ENCODE data around the gene FOLH1.
"Not testable (repeated sequence)": the region's sequence is repeated elsewhere in the genome, so short reads cannot be mapped to it uniquely, and the experiment has no call there.

Gene FOLH1

DNA sequence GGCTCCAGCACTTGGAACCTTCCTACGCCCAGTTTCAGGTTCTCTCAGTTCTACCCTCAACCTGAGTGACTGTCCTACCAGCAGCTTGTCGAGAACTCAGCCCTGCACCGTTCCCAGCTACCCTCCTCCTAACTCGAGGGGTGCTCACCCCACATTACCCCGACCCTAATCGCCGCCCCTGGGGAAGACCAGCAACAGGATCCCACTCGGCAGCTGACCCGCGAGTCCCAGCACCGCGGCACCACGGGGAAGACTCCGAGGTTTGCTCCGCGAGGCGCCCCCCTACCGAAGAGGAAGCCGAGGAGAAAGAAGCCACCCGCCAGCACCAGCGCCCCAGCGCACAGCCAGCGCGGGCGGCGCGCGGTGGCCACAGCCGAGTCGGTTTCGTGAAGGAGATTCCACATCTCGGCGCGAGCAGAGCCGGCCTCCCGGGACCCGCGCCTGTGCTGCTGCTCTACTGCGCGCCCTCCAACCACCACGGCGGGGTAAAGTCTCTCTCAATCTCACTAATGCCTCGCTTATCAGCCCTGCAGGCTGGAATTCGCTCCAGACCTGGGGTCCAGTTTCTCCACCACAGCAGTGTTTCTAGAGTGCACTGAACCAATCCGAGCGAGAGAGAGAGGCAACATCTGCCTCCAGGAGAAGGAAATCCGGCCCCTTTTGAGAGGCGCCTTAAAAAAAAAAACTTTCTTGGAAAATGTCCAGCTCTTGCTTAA lies at the start of gene FOLH1:
Gene FOLH1, minus strand, starts transcription at position 597 of the 716 bp plus-strand sequence. Its CDS starts 193 bp downstream, at position 404.
- no peak for DNase-seq (ENCODE audit: low read depth in 3 of 3, low spot score in 1 of 3)

GRCh38 chr11:49255148-49255547 lies 46.7 kb upstream of the FOLH1 start:
- not testable (repeated sequence) for DNase-seq (ENCODE audit: low read depth in 3 of 3, low spot score in 1 of 3)

GRCh38 chr11:49251212-49251611 lies 42.8 kb upstream of the FOLH1 start:
- not testable (repeated sequence) for DNase-seq (ENCODE audit: low read depth in 3 of 3, low spot score in 1 of 3)

- DNase-seq (ENCODE audit: low read depth in 3 of 3, low spot score in 1 of 3), result not testable (repeated sequence)
These were observed 42.2 kb upstream of the FOLH1 start for GRCh38 chr11:49250398-49251115.

- not testable (repeated sequence) for DNase-seq (ENCODE audit: low read depth in 3 of 3, low spot score in 1 of 3)
These were observed 41.0 kb upstream of the FOLH1 start for GRCh38 chr11:49249363-49249762.

DNA sequence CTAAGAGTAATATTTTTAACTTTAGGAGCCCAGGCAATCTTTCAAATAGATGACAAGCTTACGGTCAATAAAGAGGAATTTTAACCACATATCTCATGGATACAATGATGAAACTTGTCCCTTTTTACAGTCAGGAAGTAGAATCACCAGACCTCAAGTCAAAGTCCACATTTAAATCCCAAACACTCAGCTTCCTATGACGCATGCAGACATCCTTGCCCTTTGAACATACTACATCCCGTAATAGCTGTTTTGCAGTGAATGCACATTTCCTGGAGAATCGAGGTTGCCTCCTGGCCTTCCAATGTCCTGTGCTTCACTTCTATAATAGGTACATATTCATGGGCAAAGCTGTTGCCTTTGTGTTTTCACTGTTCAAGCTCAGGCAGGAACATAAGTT lies 25.3 kb upstream of the FOLH1 start:
- not testable (repeated sequence) for DNase-seq (ENCODE audit: low read depth in 3 of 3, low spot score in 1 of 3)

DNA sequence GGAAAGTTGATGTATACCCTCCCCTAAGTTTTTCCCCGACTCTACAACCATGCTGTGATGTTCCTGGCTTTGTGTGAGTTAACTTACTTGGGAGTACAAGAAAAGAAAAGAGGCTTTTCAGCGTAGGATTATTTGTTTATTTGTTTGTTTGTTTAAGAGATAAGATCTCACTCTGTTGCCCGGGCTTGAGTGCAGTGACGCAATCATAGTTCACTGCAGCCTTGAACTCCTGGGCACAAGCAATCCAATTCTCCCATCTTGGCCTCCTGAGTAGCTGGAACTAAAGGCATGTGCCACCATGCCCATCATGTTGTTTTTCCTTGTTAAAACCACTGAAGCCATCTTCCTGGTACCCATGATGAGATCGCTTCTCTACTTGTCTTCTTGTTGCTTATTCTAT lies 24.6 kb upstream of the FOLH1 start:
- DNase-seq (ENCODE audit: low read depth in 3 of 3, low spot score in 1 of 3), result not testable (repeated sequence)

- DNase-seq (ENCODE audit: low read depth in 3 of 3, low spot score in 1 of 3), result not testable (repeated sequence)
These were observed 23.3 kb upstream of the FOLH1 start for GRCh38 chr11:49231725-49232124.

- DNase-seq (ENCODE audit: low read depth in 3 of 3, low spot score in 1 of 3), result not testable (repeated sequence)
These were observed 22.1 kb upstream of the FOLH1 start for GRCh38 chr11:49230534-49230933.

DNA sequence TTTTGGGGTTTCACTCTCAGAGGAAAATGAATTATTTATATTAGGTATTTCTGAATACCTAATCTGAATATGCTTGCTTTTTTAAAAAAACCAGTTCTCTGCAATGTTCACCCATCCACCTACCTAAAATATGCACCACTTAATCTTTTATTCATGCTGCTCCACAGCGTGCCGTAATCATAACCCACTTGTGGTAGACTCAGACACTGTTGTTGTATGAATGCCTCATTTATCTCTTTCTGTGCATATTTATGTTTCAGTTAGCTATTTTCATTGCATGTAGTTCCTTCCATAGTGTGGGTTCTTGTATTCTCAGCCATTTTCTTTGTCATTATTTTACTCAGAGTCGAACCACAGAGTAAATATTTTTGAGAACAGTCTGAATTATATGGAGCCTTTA lies 21.6 kb upstream of the FOLH1 start:
- not testable (repeated sequence) for DNase-seq (ENCODE audit: low read depth in 3 of 3, low spot score in 1 of 3)

GRCh38 chr11:49229136-49229535 lies 20.7 kb upstream of the FOLH1 start:
- not testable (repeated sequence) for DNase-seq (ENCODE audit: low read depth in 3 of 3, low spot score in 1 of 3)

DNA sequence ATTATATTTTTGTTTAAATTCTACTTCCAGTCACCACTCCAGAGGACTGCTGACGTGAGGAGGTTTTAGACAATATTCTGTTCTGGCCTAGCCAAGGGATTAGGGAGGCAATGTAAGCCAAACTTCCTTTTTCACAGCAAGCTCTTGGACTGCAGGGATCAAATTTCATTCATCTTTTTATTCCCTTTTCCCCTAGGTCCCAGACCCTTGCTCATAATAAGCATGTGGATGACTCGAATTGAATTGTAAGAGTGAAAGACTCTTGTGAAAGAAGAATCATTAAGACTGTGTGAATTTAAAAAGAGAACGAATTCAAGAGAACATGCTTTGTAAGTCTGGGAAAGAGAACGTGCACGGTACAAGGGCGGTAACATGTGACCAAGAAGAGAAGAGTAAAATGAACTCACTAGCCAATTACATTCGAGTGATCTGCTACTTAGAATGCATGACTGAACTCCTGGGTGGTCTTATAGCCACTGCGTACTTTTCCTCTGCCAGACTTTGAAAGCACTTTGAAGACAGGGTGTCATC lies 16.9 kb upstream of the FOLH1 start:
- DNase-seq (ENCODE audit: low read depth in 3 of 3, low spot score in 1 of 3), result not testable (repeated sequence)

- DNase-seq (ENCODE audit: low read depth in 3 of 3, low spot score in 1 of 3), result no peak
These were observed 12.7 kb upstream of the FOLH1 start for GRCh38 chr11:49221112-49221511.

- DNase-seq (ENCODE audit: low read depth in 3 of 3, low spot score in 1 of 3), result no peak
These were observed 4.7 kb upstream of the FOLH1 start for GRCh38 chr11:49213026-49213560.

DNA sequence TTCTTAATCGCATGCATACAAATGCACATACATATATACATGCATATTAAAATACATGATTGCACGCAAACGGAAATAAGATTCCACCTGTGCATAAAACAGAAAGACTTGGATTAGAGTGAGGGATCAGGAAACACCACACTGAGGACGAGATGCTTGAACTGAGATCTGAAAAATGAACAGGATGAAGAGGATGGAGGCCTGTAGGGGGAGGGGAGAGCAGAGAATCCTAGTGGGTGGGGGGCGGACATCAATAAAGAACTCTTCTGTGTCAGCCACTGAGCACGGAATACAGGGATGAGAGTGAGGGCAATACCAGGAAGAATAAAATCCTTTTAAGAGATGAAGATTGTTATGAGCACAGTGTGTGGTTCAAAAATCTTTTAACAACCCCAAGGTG lies 1.4 kb downstream of the FOLH1 start:
- DNase-seq (ENCODE audit: low read depth in 3 of 3, low spot score in 1 of 3), result not testable (repeated sequence)

DNA sequence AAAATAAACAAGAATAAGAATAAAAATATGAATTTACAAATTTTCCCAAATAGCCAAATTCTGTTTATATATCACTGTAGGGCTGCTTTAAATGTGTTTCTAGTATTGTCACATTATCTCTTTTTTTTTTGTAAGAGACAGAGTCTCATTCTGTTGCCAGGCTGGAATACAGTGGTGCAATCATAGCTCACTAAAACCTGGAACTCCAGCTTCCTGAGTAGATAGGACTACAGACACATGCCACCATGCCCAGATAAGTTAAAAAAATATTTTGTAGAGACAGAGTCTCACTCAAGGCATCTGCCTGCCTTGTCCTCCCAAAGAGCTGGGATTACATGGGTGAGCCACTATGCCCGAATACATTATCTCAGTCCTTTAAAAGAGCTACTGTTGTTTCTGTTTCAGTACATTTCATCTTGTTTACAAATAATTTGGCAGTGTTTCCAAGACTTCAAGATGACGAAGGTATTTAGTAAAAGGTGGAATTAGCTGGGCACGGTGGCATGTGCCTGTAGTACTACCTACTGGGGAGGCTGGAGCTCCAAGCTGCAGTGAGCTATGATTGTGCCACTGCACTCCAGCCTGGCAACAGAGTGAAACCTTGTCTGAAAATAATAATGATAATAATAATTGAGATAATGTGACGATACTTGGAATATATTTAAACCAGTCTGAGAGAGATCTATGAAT lies 6.0 kb downstream of the FOLH1 start:
- DNase-seq (ENCODE audit: low read depth in 3 of 3, low spot score in 1 of 3), result no peak

- not testable (repeated sequence) for DNase-seq (ENCODE audit: low read depth in 3 of 3, low spot score in 1 of 3)
These were observed 11.6 kb downstream of the FOLH1 start for GRCh38 chr11:49196775-49197174.

DNA sequence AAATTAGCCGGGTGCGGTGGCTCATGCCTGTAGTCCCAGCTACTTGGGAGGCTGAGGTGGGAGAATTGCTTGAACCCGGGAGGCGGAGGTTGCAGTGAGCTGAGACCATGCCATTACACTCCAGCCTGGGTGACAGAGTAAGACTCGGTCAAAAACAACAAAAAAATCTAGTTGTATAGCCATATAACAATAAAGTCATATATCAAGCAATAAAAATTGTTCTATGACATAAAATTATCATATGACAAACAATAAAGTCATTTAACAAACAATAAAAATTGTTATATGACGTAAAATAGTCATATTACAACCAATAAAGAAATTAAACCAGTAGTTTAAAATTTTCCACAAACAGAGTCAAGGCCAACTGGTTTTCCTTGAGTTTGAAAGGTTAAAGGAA lies 12.4 kb downstream of the FOLH1 start:
- DNase-seq (ENCODE audit: low read depth in 3 of 3, low spot score in 1 of 3), result not testable (repeated sequence)

DNA sequence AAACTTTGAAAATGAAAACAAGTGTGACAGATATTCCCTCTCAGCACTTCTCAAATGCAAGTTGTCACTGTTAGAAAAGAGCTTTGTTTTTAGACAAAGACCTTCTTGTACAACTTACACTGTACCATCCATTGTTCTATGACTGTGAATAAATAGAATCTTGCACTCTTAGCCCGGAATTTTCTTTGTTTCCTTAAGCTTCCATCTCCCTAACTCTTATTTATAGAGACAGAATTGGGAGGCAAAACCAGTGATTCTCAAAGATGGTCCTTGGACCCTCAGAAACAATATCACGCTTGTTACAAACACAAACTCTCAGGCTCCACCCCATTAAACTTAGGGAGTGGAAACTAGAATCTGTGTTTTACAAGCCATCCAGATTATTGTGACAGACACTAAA lies 18.1 kb downstream of the FOLH1 start:
- not testable (repeated sequence) for DNase-seq (ENCODE audit: low read depth in 3 of 3, low spot score in 1 of 3)

DNA sequence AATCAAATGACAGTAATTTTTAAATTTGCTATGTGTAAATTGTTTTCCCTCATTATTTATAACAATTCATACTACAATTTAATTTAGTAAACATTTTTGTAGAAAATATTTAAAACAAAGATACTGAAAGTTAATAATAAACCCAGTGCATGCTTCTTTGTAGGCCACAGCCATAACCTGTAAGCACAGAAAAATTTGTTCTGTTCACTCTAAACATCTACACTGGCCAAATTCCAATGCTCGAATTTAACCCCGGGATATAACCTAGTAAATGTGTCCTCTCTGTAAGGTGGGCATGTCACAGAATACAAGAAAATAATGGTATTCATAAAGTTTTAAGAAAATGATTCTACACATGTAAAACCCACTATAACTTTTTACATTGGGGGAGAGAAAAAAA lies 22.2 kb downstream of the FOLH1 start:
- DNase-seq (ENCODE audit: low read depth in 3 of 3, low spot score in 1 of 3), result not testable (repeated sequence)

- not testable (repeated sequence) for DNase-seq (ENCODE audit: low read depth in 3 of 3, low spot score in 1 of 3)
These were observed 22.8 kb downstream of the FOLH1 start for GRCh38 chr11:49185597-49185996.

All from stimulated activated CD4-positive, alpha-beta T cell treated with anti-CD3 and anti-CD28 coated beads, TNF-alpha, amount 100 ng/mL, for 1 hour (primary cell).